Heart right ventricle (tissue), 16 donors: Measurements from ENCODE around the gene ACMSD. TPM values are rescaled to one million over a fixed set of nuclear protein-coding genes. Genes with fewer than 3 reads are reported as not detected.

ENCODE experiments used
- ATAC-seq, 8 donors: fragments of 200-7000 bp; cut with Tn5 transposase; one replicate each; pipeline ENCODE4 v1.9.1; 2020; ENCODE audit warnings: mild to moderate bottlenecking in 8 of 8, moderate library complexity in 8 of 8, moderate number of reproducible peaks in 1 of 8
- DNase-seq, 2 donors: peaks; one replicate each; pipeline ENCODE4 v3.0.0-alpha.2; 2020
- H3K27ac ChIP-seq, 10 donors: fragments of 200-600 bp; sonication (generic) in 2 of 10; one replicate each; pipeline versions ENCODE4 v1.5.0 to v1.8.0; 2020 to 2022; ENCODE audit warnings: mild to moderate bottlenecking in 3 of 10
- H3K27me3 ChIP-seq, 7 donors: fragments of 200-600 bp; one replicate each; pipeline ENCODE4 v1.8.0; 2021 to 2022; ENCODE audit warnings: mild to moderate bottlenecking in 2 of 7
- H3K36me3 ChIP-seq, 9 donors: fragments of 200-600 bp; sonication (generic) in 1 of 9; one replicate each; pipeline versions ENCODE4 v1.5.0 to v1.8.0; 2020 to 2022; ENCODE audit warnings: mild to moderate bottlenecking in 2 of 9
- H3K4me1 ChIP-seq, 9 donors: fragments of 200-600 bp; sonication (generic) in 1 of 9; one replicate each; pipeline versions ENCODE4 v1.5.0 to v1.8.0; 2020 to 2022; ENCODE audit warnings: mild to moderate bottlenecking in 4 of 9
- H3K4me3 ChIP-seq, 10 donors: fragments of 200-600 bp; sonication (generic) in 2 of 10; one replicate each; pipeline versions ENCODE4 v1.5.0 to v1.8.0; 2020 to 2022; ENCODE audit warnings: mild to moderate bottlenecking in 7 of 10, moderate library complexity in 2 of 10
- H3K9me3 ChIP-seq, 11 donors: fragments of 200-600 bp in 10 of 11; sonication (generic) in 2 of 11; one replicate each; pipeline versions ENCODE4 v1.5.0 to v1.8.0; 2013 to 2022; ENCODE audit warnings: mild to moderate bottlenecking in 2 of 11, control low read depth in 1 of 11, moderate library complexity in 1 of 11
- WGBS, 2 donors: extraction: QIAGEN DNeasy Blood & Tissue Kit; methylation state at CpG; one replicate each; pipeline ENCODE4 v1.1.7; 2013; ENCODE audit warnings: inconsistent platforms in 1 of 2; 5-methylcytosine and 5-hydroxymethylcytosine counted together
- intact Hi-C, 10 donors: fragments of 100-400 bp; cut with DNase I; formaldehyde crosslinking; loops; one replicate each; pipeline versions ENCODE4 v1.11.1 to v1.14.2; 2022
- polyA plus RNA-seq, 2 donors: library from polyadenylated mRNA; stranded (reverse); fragments of 200-250 nt; gene quantifications; one replicate each; pipeline ENCODE4 v1.2.3, GENCODE V29; 2013
- total RNA-seq, 10 donors: library from RNA; stranded (reverse); fragmentation: NEBNext Ultra II Directional in 3 of 10; extraction: Animal tissue kit (Norgen Biotek cat#: 25700) in 3 of 10; gene quantifications; one replicate each; pipeline versions ENCODE4 v1.2.1 to v1.2.4, GENCODE V29; 2021 to 2023
- TF ChIP-seq, protein P1 (sequence below), 9 donors: fragments of 200-600 bp; sonication (generic) in 2 of 9; IDR thresholded peaks; one replicate each; pipeline versions ENCODE4 v1.5.0 to v1.8.0; 2021 to 2022; ENCODE audit warnings: antibody characterized with exemption in 9 of 9, mild to moderate bottlenecking in 5 of 9, moderate library complexity in 1 of 9
- donor health status: Arrhythmogenic right ventricular cardiomyopathy.
- donor health status: ischemic (EF 13 %, LVEDD 7.1; RV severe dilation, severe dysfunction).
- donor health status: healthy with polysubstance abuse.
- donor health status: DM: no; HTN: yes; CAD: no.
- donor health status: DM: no; HTN: no; CAD: no.
- donor health status: ischemic (EF 25% LVEDD 6.9; RV normal size, moderate dysfunction).
- donor health status: ischemic (EF 25% LVEDD 5.7; RV mildly dilated, moderate dysfunction).
- donor health status: healthy.
- donor health status: DM: yes; HTN: yes; CAD: no.
- donor health status: Ischemic cardiomyopathy.
- donor health status: ischemic (EF 35%, LVEDD 5.7; RV mildly dilated, moderate dysfunction).
- donor health status: nonischemic (EF 11% LVEDD 7.7; RV severe dilation, severe dysfunction).
- donor health status: DM: yes; HTN: yes; CAD: no.
- donor health status: PGD.
- donor health status: ischemic (EF 29% LVEDD 5.4; RV normal size, mild dysfunction).
- donor health status: nonischemic (EF 23%, LVEDD 6.1; RV moderate dilation, normal function).

Gene ACMSD
- total and polyA plus RNA-seq, 12 donors = not detected

GRCh38 chr2:134835471-134835870, 2.9 kb upstream of the ACMSD start:
- ATAC-seq = no peak
- 96 to 98% methylated on average over 1 of the region's 1 CpG for whole genome bisulfite sequencing, 2 donors
- no peak for DNase-seq
- TF ChIP-seq, protein P1, sequence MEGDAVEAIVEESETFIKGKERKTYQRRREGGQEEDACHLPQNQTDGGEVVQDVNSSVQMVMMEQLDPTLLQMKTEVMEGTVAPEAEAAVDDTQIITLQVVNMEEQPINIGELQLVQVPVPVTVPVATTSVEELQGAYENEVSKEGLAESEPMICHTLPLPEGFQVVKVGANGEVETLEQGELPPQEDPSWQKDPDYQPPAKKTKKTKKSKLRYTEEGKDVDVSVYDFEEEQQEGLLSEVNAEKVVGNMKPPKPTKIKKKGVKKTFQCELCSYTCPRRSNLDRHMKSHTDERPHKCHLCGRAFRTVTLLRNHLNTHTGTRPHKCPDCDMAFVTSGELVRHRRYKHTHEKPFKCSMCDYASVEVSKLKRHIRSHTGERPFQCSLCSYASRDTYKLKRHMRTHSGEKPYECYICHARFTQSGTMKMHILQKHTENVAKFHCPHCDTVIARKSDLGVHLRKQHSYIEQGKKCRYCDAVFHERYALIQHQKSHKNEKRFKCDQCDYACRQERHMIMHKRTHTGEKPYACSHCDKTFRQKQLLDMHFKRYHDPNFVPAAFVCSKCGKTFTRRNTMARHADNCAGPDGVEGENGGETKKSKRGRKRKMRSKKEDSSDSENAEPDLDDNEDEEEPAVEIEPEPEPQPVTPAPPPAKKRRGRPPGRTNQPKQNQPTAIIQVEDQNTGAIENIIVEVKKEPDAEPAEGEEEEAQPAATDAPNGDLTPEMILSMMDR (IDR thresholded peaks at IDR 0.05) = no peak
- Histone ChIP-seq H3K4me3 (no peak overlapping the region), H3K36me3 (no peaks in the 10 kb centered on the region), H3K9me3 (peaks cover 0 to 29% (median 13%) of the 10 kb centered on the region in 11 donors), H3K27ac (no peak overlapping the region), H3K27me3 (peaks cover 0 to 3% (median 0%) of the 10 kb centered on the region in 7 donors), H3K4me1 (no peaks in the 10 kb centered on the region)
- intact Hi-C loops = no loop called here

DNA sequence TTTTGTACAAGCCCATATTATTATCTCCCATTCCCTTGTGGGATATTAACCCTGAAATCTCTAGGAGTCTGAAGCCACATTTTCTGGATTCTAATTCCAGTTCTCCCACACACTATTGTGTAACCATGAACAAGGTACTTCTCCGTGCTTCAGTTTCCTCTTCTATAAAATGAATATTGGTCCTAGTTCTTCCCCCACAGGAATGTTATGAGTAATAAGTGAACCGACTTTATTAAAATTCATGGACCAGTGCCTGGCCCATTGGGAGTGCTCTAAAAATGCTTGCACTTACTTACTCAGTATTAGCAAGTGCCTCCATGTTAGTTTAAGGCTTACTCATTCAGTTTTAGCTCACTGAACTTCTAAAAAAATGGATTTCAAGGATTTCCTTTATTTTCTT, 1.4 kb upstream of the ACMSD start:
- no peak for DNase-seq
- no peak overlapping the region for H3K27ac ChIP-seq
- TF ChIP-seq, protein P1 (IDR thresholded peaks at IDR 0.05) = no peak
- H3K27me3 ChIP-seq = peaks cover 0 to 5% (median 0%) of the 10 kb centered on the region in 7 donors
- 79 to 83% methylated on average over 2 of the region's 2 CpGs for WGBS, 2 donors
- H3K4me3 ChIP-seq = no peak overlapping the region
- intact Hi-C loops = no loop called here
- ATAC-seq = no peak
- no peaks in the 10 kb centered on the region for H3K4me1 ChIP-seq
- H3K9me3 ChIP-seq = peaks cover 0 to 29% (median 13%) of the 10 kb centered on the region in 11 donors
- H3K36me3 ChIP-seq = no peaks in the 10 kb centered on the region

DNA sequence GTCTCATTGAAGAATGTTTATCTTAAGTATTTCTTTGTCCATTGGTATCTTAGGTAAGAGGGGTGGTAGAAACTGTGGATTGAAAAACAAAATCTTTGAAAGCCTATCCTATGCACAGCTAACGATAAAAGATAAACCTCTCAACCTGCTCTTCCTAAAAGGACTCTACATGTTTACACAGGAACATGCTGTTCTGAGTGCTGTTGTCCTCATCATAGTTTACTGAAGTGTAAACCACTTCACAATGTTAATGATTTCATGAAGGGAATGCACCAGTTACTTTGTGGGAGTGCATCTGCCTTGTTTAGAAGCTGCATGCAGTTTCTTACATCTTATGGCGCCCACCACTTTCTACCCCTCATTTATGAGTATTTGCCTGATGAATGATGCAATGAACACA, 1.2 kb downstream of the ACMSD start:
- ATAC-seq = no peak
- Histone ChIP-seq H3K4me1 (no peaks in the 10 kb centered on the region), H3K36me3 (no peaks in the 10 kb centered on the region), H3K27me3 (peaks cover 0 to 5% (median 0%) of the 10 kb centered on the region in 7 donors), H3K27ac (no peak overlapping the region), H3K9me3 (peaks cover 0 to 23% (median 13%) of the 10 kb centered on the region in 11 donors), H3K4me3 (no peak overlapping the region)
- TF ChIP-seq, protein P1 (IDR thresholded peaks at IDR 0.05) = no peak
- no peak for DNase-seq
- WGBS, 2 donors = 78 to 80% methylated on average over 2 of the region's 2 CpGs
- intact Hi-C loops = no loop called here

DNA sequence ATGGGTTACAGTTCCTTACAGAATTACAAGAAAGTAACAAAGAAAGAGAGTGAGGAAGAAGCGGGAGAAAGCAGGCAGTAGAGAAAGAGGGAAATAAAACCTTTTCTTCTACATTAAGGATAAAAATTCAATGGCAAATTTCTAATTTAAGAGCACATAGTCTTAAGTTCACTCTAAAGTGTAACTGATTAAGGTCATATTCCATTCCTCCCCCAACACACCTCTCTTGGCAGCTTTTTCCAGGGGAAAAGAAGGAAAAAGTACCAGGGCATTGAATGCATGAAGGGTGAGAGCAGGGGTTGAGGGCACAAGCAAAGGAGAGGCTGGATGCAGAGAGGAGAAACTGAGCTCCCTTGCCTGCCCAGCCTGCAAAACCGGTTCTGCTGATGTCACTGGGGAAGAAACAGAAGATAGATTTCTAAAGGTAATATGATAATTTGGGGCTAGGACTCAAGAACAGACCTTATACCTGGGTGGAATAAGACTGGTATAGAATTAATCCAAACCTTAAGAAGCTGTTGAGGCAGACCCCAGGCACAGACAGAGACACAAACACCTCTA, 4.6 kb downstream of the ACMSD start:
- TF ChIP-seq, protein P1 (IDR thresholded peaks at IDR 0.05) = no peak
- 83 to 88% methylated on average over 2 of the region's 2 CpGs for WGBS, 2 donors
- Histone ChIP-seq H3K9me3 (peaks cover 0 to 6% (median 0%) of the 10 kb centered on the region in 11 donors), H3K36me3 (no peaks in the 10 kb centered on the region), H3K4me1 (no peaks in the 10 kb centered on the region), H3K27me3 (peaks cover 0 to 5% (median 0%) of the 10 kb centered on the region in 7 donors), H3K4me3 (no peak overlapping the region), H3K27ac (no peak overlapping the region)
- intact Hi-C loops = no loop called here
- ATAC-seq (no peak), DNase-seq (no peak)
